Neural cell (in vitro differentiated cells): Measurements from ENCODE around the gene EPHA8. TPM values are rescaled to one million over a fixed set of nuclear protein-coding genes. Genes with fewer than 3 reads are reported as not detected.

ENCODE experiments used
- H2AFZ ChIP-seq: fragments of 200-600, 300-800 bp; sonication (generic), shearing (Covaris generic); 2 replicates; pipeline ENCODE4 v1.6.0; 2014; ENCODE audit warnings: low read depth, mild to moderate bottlenecking, antibody characterized with exemption, low read length, moderate library complexity
- H3F3A ChIP-seq: fragments of 200-600 bp; shearing (Covaris generic); 2 replicates; pipeline ENCODE4 v1.6.1; 2016; ENCODE audit warnings: mild to moderate bottlenecking, moderate library complexity, mixed read lengths, antibody characterized with exemption, low read length; ENCODE audit not compliant: insufficient read depth, poor library complexity, severe bottlenecking
- H3K27ac ChIP-seq: fragments of 200-600, 300-800 bp; sonication (generic), shearing (Covaris generic); 2 replicates; pipeline ENCODE4 v1.5.1; 2014; ENCODE audit warnings: mild to moderate bottlenecking, low read length, moderate library complexity
- H3K27me3 ChIP-seq: fragments of 300-800, 200-600 bp; sonication (generic), shearing (Covaris generic); 2 replicates; pipeline ENCODE4 v1.6.0; 2014; ENCODE audit warnings: mild to moderate bottlenecking, low read depth, low read length, moderate library complexity; ENCODE audit not compliant: insufficient read depth
- H3K36me3 ChIP-seq: fragments of 300-800, 200-600 bp; sonication (generic), shearing (Covaris generic); 2 replicates; pipeline ENCODE4 v1.5.1; 2014; ENCODE audit warnings: mild to moderate bottlenecking, antibody characterized with exemption, low read length, moderate library complexity; ENCODE audit not compliant: insufficient read depth
- H3K4me2 ChIP-seq: fragments of 300-800, 200-600 bp; sonication (generic), shearing (Covaris generic); 2 replicates; pipeline ENCODE4 v1.6.0; 2014; ENCODE audit warnings: mild to moderate bottlenecking, low read length
- H3K4me3 ChIP-seq: fragments of 300-800, 200-600 bp; sonication (generic), shearing (Covaris generic); 2 replicates; pipeline ENCODE4 v1.5.1; 2014; ENCODE audit warnings: mild to moderate bottlenecking, low read length, moderate library complexity
- H3K79me2 ChIP-seq: fragments of 200-600 bp; shearing (Covaris generic); replicated peaks from 2 replicates; pipeline ENCODE4 v1.6.0; 2014; ENCODE audit warnings: mild to moderate bottlenecking, low read length, moderate library complexity; ENCODE audit not compliant: insufficient read depth
- H3K9ac ChIP-seq: fragments of 300-800, 200-600 bp; sonication (generic), shearing (Covaris generic); 2 replicates; pipeline ENCODE4 v1.6.1; 2016; ENCODE audit warnings: mild to moderate bottlenecking, low read length, mixed read lengths
- H3K9me2 ChIP-seq: fragments of 200-600 bp; shearing (Covaris generic); 2 replicates; pipeline ENCODE4 v1.6.1; 2016; ENCODE audit warnings: mild to moderate bottlenecking, low read length, mixed read lengths; ENCODE audit not compliant: insufficient read depth
- H3K9me3 ChIP-seq: fragments of 200-600, 300-800 bp; sonication (generic), shearing (Covaris generic); 2 replicates; pipeline ENCODE4 v1.6.1; 2016; ENCODE audit warnings: mild to moderate bottlenecking, mixed run types, low read length, moderate library complexity, mixed read lengths
- H4K20me1 ChIP-seq: fragments of 200-600 bp; shearing (Covaris generic); 2 replicates; pipeline ENCODE4 v1.6.1; 2016; ENCODE audit warnings: mild to moderate bottlenecking, mixed run types; ENCODE audit not compliant: insufficient read depth
- EP300 ChIP-seq: fragments of 450-650 bp; conservative IDR thresholded peaks from 2 replicates; pipeline ENCODE4 v1.6.1; 2014; ENCODE audit warnings: antibody characterized with exemption, mild to moderate bottlenecking, moderate library complexity; ENCODE audit not compliant: poor library complexity, severe bottlenecking
- EZH2 ChIP-seq: fragments of 200-600, 300-800 bp; shearing (Covaris generic), sonication (generic); IDR thresholded peaks from 2 replicates; pipeline ENCODE4 v1.6.1; 2014; ENCODE audit warnings: antibody characterized with exemption, low read length, borderline replicate concordance, mild to moderate bottlenecking; ENCODE audit not compliant: insufficient read depth, poor library complexity, severe bottlenecking
- MXI1 ChIP-seq: fragments of 450-650 bp; conservative IDR thresholded peaks from 2 replicates; pipeline ENCODE4 v1.6.1; 2014; ENCODE audit warnings: antibody characterized with exemption, mild to moderate bottlenecking; ENCODE audit not compliant: poor library complexity, severe bottlenecking
- POLR2AphosphoS5 ChIP-seq: IDR thresholded peaks from 2 replicates; pipeline ENCODE4 v1.6.1; 2012
- RAD21 ChIP-seq: fragments of 450-650 bp; conservative IDR thresholded peaks from 2 replicates; pipeline ENCODE4 v1.6.1; 2014; ENCODE audit warnings: antibody characterized with exemption, mild to moderate bottlenecking, moderate library complexity
- REST ChIP-seq: IDR thresholded peaks from 2 replicates; pipeline ENCODE4 v1.6.1; 2012; ENCODE audit warnings: borderline replicate concordance
- SMC3 ChIP-seq: fragments of 450-650 bp; conservative IDR thresholded peaks from 2 replicates; pipeline ENCODE4 v1.6.1; 2014; ENCODE audit warnings: antibody characterized with exemption, mild to moderate bottlenecking, moderate library complexity; ENCODE audit not compliant: poor library complexity
- TAF1 ChIP-seq: IDR thresholded peaks from 2 replicates; pipeline ENCODE4 v1.6.1; 2012; ENCODE audit warnings: low read depth
- polyA plus RNA-seq: library from polyadenylated mRNA; depleted of rRNA; stranded (reverse); fragments of >200 nt; gene quantifications from 2 replicates; pipeline ENCODE4 v1.2.3, GENCODE V29; 2014
- TF ChIP-seq, protein P1 (sequence below): fragments of 450-650 bp; IDR thresholded peaks from 2 replicates; pipeline ENCODE4 v1.5.1; 2014; ENCODE audit warnings: antibody characterized with exemption, mild to moderate bottlenecking, moderate library complexity; ENCODE audit not compliant: poor library complexity, severe bottlenecking

EPHA8 gene
- polyA plus RNA-seq, 1 donor from 2014 or later = 4.7 TPM

- H3K27me3 ChIP-seq = peaks cover 13% of the 10 kb centered on the region
- TF ChIP-seq RAD21 (no peak), SMC3 (no peak), EZH2 (no peak), EP300 (no peak)
- TF ChIP-seq, protein P1, sequence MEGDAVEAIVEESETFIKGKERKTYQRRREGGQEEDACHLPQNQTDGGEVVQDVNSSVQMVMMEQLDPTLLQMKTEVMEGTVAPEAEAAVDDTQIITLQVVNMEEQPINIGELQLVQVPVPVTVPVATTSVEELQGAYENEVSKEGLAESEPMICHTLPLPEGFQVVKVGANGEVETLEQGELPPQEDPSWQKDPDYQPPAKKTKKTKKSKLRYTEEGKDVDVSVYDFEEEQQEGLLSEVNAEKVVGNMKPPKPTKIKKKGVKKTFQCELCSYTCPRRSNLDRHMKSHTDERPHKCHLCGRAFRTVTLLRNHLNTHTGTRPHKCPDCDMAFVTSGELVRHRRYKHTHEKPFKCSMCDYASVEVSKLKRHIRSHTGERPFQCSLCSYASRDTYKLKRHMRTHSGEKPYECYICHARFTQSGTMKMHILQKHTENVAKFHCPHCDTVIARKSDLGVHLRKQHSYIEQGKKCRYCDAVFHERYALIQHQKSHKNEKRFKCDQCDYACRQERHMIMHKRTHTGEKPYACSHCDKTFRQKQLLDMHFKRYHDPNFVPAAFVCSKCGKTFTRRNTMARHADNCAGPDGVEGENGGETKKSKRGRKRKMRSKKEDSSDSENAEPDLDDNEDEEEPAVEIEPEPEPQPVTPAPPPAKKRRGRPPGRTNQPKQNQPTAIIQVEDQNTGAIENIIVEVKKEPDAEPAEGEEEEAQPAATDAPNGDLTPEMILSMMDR = no peak
- no peaks in the 10 kb centered on the region for H3K79me2 ChIP-seq
These were observed 31.8 kb downstream of the EPHA8 start for GRCh38 chr1:22595108-22595507.

GRCh38 chr1:22597301-22597965 lies 34.1 kb downstream of the EPHA8 start:
- no peak overlapping the region for H3K4me2 ChIP-seq
- no peaks in the 10 kb centered on the region for H3K36me3 ChIP-seq
- peaks cover 10% of the 10 kb centered on the region for H3K27me3 ChIP-seq
- H3F3A ChIP-seq = no peaks in the 10 kb centered on the region
- no peak overlapping the region for H3K27ac ChIP-seq
- H3K9me2 ChIP-seq = no peaks in the 10 kb centered on the region
- no peak overlapping the region for H2AFZ ChIP-seq
- no peaks in the 10 kb centered on the region for H3K9me3 ChIP-seq
- no peak overlapping the region for H3K9ac ChIP-seq
- no peaks in the 10 kb centered on the region for H4K20me1 ChIP-seq
- no peaks in the 10 kb centered on the region for H3K79me2 ChIP-seq
- TF ChIP-seq SMC3 = no peak
- no peak for TF ChIP-seq TAF1
- no peak for TF ChIP-seq MXI1
- TF ChIP-seq POLR2AphosphoS5 = no peak
- TF ChIP-seq RAD21 = no peak
- TF ChIP-seq EP300 = no peak
- TF ChIP-seq, protein P1 = no peak
- TF ChIP-seq EZH2 = no peak
- no peak overlapping the region for H3K4me3 ChIP-seq

More at GRCh38 chr1:22595108-22595507, 31.8 kb downstream of the EPHA8 start:
- Histone ChIP-seq H3K9me2 (no peaks in the 10 kb centered on the region), H3K27ac (no peak overlapping the region), H3K36me3 (no peaks in the 10 kb centered on the region), H2AFZ (no peak overlapping the region), H3K4me3 (no peak overlapping the region), H4K20me1 (no peaks in the 10 kb centered on the region), H3F3A (no peaks in the 10 kb centered on the region), H3K4me2 (no peak overlapping the region), H3K9ac (no peak overlapping the region), H3K9me3 (no peaks in the 10 kb centered on the region)

GRCh38 chr1:22597996-22598395 lies 34.7 kb downstream of the EPHA8 start:
- TF ChIP-seq SMC3 = no peak
- TF ChIP-seq, protein P1 = no peak
- TF ChIP-seq REST = no peak
- no peak for TF ChIP-seq EP300
- TF ChIP-seq TAF1 = no peak
- TF ChIP-seq POLR2AphosphoS5 = no peak
- TF ChIP-seq RAD21 = no peak
- TF ChIP-seq EZH2 = no peak
- TF ChIP-seq MXI1 = no peak
- no peaks in the 10 kb centered on the region for H4K20me1 ChIP-seq
- no peak overlapping the region for H3K9ac ChIP-seq
- H3K4me2 ChIP-seq = no peak overlapping the region
- no peaks in the 10 kb centered on the region for H3F3A ChIP-seq
- no peaks in the 10 kb centered on the region for H3K9me2 ChIP-seq
- no peak overlapping the region for H3K27ac ChIP-seq
- H3K27me3 ChIP-seq = peaks cover 6% of the 10 kb centered on the region
- no peaks in the 10 kb centered on the region for H3K36me3 ChIP-seq
- no peaks in the 10 kb centered on the region for H3K9me3 ChIP-seq
- H3K4me3 ChIP-seq = no peak overlapping the region
- H2AFZ ChIP-seq = no peak overlapping the region
- H3K79me2 ChIP-seq = no peaks in the 10 kb centered on the region
